Germinal center (tissue), 1 donor: ENCODE data around the gene EPS8.
A peak's percentile ranks its signal among the peaks of the same experiment; 100 is the strongest.
"Not testable (repeated sequence)": the region's sequence is repeated elsewhere in the genome, so short reads cannot be mapped to it uniquely, and the experiment has no call there.

Experiments used
- DNase-seq: peaks from one replicate; pipeline ENCODE4 v3.0.0; 2012; ENCODE audit warnings: mixed read lengths, low spot score

The EPS8 gene

GRCh38 chr12:15797818-15798217 lies 8.6 kb upstream of the EPS8 start:
- no peak for DNase-seq

- no peak for DNase-seq
Measured at GRCh38 chr12:15796493-15797141, 7.4 kb upstream of the EPS8 start.

GRCh38 chr12:15794836-15795235 lies 5.6 kb upstream of the EPS8 start:
- no peak for DNase-seq

- DNase-seq: no peak
Measured at GRCh38 chr12:15794196-15794595, 5.0 kb upstream of the EPS8 start.

- peak; percentile 34 for DNase-seq
Measured at GRCh38 chr12:15788233-15789219, 662 bp downstream of the EPS8 start.

GRCh38 chr12:15787778-15788177 lies 1.4 kb downstream of the EPS8 start:
- DNase-seq: no peak

GRCh38 chr12:15786772-15787171 lies 2.4 kb downstream of the EPS8 start:
- DNase-seq: no peak

- DNase-seq: no peak
Measured at GRCh38 chr12:15783288-15783687, 5.9 kb downstream of the EPS8 start.

- no peak for DNase-seq
Measured at GRCh38 chr12:15782667-15783066, 6.5 kb downstream of the EPS8 start.

- DNase-seq: no peak
Measured at GRCh38 chr12:15779925-15780324, 9.3 kb downstream of the EPS8 start.

GRCh38 chr12:15778126-15778525 lies 11.1 kb downstream of the EPS8 start:
- DNase-seq: no peak

- DNase-seq: no peak
Measured at GRCh38 chr12:15777355-15778012, 11.7 kb downstream of the EPS8 start.

GRCh38 chr12:15776532-15776931 lies 12.7 kb downstream of the EPS8 start:
- no peak for DNase-seq

GRCh38 chr12:15774819-15775218 lies 14.4 kb downstream of the EPS8 start:
- DNase-seq: no peak

GRCh38 chr12:15772405-15773018 lies 16.7 kb downstream of the EPS8 start:
- DNase-seq: no peak

- no peak for DNase-seq
Measured at GRCh38 chr12:15770581-15770980, 18.6 kb downstream of the EPS8 start.

- no peak for DNase-seq
Measured at GRCh38 chr12:15770021-15770420, 19.2 kb downstream of the EPS8 start.

- DNase-seq: no peak
Measured at GRCh38 chr12:15769586-15769985, 19.6 kb downstream of the EPS8 start.

GRCh38 chr12:15767301-15767700 lies 21.9 kb downstream of the EPS8 start:
- DNase-seq: no peak

- no peak for DNase-seq
Measured at GRCh38 chr12:15763328-15763727, 25.9 kb downstream of the EPS8 start.

- DNase-seq: not testable (repeated sequence)
Measured at GRCh38 chr12:15762162-15762561, 27.0 kb downstream of the EPS8 start.

- DNase-seq: no peak
Measured at GRCh38 chr12:15757553-15758255, 31.5 kb downstream of the EPS8 start.
